DMS 273 treated with DMSO at 0.1 percent for 48 hours (cell line): Measurements from ENCODE around the gene ZFP64.

Experiments used
- DNase-seq: peaks from one replicate; lab custom pipeline; 2025; lab: John Stamatoyannopoulos, UW

Gene ZFP64

DNA sequence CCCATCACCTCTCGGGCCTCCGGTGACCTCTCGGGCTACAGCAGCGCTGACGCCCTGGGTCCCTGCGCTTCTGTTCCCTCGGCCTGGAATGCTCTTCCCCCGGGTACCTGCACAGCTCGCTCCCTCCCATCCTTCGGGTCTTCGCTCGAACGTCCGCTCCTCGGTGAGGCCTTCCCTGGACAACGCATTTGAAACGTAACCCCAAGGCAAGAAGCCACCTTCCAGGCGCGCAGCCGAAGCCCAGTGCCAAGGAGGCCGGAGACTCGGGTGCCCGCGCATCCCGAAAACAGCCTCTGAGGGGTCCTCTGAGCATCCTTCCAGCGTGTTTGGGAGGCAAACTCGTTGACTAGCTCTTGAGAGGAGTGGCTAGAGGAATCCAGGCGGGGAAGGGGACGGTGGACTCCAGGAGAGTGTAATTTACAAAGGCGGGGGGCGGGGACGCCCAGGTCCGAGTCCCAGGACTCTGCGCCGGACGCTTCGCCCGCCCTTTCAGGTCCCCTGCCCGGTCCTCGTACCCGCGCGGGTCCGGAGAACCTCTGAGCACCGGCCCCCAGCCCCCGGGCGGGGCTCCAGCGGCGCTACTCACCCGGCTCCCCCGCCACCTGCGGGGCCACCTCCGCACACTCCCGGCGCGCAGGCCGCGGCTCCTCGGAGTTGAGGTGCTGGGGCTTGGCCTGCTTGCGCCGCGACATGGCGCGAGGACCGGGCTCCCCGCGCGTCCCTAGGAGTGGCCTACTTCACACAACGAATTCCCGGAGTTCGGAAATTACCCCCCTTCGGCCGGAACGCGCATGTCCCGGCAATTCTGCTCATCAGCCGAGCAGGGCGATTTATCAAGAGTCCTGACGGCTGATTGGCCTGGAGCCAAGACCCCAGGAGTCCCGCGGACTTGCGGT, 86.8 kb downstream of the ZFP64 start:
- DNase-seq = peak; percentile 56

DNA sequence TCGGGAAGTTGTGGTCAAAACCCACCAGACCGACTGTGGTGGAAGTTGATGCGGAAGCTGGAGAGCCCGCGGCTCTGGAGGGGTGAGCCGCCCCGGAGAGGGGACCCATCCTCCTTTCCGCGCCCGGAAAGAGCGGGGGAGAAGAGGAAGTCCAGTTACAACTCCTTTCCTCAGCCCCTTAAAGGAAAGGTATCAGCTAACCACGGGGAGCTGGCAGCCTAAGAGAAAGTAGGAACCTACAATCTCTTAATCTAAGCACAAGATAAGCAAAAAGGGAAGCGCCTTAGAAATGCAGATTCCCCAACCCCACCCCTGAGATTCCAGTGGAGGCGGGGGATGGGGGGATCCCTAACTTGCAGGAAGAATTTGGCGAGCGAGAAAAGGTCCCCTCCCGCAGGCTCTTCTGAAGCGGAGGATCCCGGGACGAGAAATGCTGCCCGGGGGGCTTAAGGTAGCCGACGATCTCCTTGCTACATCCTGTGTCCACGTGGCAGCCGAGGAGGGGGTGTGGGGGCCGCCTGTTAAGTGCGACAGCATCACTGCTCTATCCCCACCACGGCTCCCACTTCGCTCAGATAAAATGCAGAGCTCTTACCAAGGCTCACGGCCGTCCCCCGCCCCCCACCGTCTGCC, 87.5 kb downstream of the ZFP64 start:
- no peak for DNase-seq

DNA sequence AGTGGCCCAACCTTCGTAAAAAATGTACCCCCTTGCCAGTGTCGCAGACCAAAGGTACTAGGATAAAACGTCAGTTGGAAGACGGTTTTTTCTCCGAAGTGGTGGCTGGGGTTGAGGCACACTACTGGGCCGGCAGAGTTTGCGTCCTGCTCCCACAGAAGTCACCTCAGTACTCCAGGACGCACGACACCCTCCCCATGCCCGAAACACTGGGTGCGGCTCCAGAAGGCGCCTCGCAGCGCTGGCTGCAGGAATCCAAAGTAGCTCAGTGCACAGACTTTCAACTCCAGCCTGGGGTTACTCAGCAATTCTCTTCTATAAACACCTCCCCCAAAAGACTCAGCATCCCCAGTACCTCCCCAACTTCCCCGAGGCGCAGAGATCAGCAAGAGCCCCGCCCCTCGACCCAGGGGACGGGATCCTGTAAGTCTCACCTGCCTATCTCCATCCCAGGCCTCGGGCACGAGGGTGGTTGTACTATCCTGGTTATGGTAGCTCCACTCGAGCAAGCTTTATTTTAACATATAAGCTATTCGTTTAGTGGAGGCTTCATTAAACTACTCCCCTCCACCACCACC, 88.2 kb downstream of the ZFP64 start:
- no peak for DNase-seq

DNA sequence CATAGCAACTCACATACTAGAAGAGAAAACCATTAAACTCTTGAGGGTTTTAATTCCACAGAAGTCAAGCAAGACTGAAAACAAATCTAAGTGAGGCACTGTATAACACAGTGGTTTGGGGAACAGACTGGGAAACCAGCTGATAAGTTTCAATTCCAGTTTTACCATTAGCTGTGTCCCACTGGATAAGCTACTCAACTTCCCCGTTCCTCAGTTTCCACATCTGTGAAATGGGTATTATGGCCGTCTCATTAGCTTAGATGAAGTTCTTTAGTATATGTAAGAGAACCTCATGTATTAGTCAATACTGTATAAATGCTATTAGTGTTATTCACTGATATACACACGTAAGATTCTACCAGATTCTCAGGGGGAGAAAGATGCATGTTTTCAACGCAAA, 89.0 kb downstream of the ZFP64 start:
- DNase-seq = no peak

DNA sequence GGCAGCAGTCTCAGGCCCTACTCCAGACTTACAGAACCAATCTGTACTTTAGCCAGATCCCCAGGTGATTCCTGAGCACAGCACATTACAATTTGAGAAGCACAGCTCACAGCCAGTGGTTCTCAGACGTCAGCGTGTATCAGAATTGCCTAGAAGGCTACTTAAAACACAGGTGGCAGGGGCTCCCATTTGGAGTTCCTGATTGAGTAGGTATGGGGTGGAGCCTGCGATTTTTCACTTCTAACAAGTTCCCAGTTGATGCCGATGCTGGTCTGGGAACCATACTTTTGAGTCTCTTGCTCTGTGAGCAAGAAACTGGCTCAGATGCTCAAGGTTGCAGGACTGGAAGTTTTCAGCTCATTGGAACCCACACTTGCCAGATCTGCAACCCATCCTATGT, 89.5 kb downstream of the ZFP64 start:
- no peak for DNase-seq
